Measurements from ENCODE around the gene TMEM255B.
A peak's percentile ranks its signal among the peaks of the same experiment; 100 is the strongest.
"Not testable (repeated sequence)": the region's sequence is repeated elsewhere in the genome, so short reads cannot be mapped to it uniquely, and the experiment has no call there.

The TMEM255B gene

DNA sequence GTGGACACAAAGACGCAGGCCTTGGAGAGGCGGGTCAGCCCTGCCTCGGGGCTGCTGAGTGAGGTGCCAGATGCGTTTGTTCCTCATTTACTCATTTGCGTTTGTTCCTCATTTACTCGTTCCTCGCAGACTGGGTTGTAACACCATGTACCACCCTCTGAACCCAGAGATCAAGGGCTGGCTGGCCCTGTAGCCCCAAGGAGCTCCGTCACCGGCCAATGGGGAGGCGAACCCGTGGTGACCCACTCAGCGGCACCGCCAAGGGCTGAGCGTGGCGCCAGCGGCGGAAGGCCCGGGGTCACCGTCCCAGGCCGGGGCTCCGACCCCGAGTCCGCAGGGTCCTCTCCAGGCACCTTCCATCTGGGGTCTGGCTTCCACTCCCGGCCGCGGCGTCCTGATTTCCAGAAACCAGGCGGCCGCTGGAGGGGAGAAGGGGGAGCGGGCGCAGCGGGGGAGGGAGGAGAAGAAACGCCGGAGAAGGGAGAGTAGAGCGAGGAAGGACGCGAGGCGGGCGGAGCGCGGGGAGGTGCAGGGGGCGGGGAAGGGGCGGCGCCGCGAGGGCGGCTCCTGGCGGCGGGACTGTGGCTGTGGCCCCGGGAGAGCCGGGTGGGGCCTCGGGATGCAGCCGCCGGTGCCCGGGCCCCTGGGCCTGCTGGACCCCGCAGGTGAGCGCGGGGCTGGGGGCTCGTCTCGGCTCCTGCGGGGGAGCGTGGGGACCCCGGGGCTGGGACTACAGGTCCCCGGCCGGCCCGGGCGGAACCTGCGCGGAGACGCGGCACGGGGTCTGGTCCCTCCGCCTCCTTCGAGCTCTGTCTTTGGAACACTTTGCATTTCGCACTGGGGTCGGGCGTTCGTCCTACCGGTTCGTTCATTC is at the start of gene TMEM255B:
Gene TMEM255B, plus strand, starts transcription at position 576 of the 874 bp plus-strand sequence. Its CDS starts 44 bp downstream, at position 620.
- peak; percentile 48 for DNase-seq (ENCODE audit: low read depth)
- no peak for TF ChIP-seq CTCF (IDR thresholded peaks at IDR 0.05; ENCODE audit: insufficient read depth, low read depth, low read length, missing control alignments)
- peak within 1 kb of the TSS; percentile 67 for H3K4me3 ChIP-seq (ENCODE audit: low read depth, low read length)

GRCh38 chr13:113722921-113723320 is 36.1 kb upstream of the TMEM255B start:
- DNase-seq (ENCODE audit: low read depth): no peak
- TF ChIP-seq CTCF (IDR thresholded peaks at IDR 0.05; ENCODE audit: insufficient read depth, low read depth, low read length, missing control alignments): no peak
- H3K4me3 ChIP-seq (ENCODE audit: low read depth, low read length): no peak overlapping the region

- no peak for DNase-seq (ENCODE audit: low read depth)
Measured at GRCh38 chr13:113723410-113724015, 35.5 kb upstream of the TMEM255B start.

DNA sequence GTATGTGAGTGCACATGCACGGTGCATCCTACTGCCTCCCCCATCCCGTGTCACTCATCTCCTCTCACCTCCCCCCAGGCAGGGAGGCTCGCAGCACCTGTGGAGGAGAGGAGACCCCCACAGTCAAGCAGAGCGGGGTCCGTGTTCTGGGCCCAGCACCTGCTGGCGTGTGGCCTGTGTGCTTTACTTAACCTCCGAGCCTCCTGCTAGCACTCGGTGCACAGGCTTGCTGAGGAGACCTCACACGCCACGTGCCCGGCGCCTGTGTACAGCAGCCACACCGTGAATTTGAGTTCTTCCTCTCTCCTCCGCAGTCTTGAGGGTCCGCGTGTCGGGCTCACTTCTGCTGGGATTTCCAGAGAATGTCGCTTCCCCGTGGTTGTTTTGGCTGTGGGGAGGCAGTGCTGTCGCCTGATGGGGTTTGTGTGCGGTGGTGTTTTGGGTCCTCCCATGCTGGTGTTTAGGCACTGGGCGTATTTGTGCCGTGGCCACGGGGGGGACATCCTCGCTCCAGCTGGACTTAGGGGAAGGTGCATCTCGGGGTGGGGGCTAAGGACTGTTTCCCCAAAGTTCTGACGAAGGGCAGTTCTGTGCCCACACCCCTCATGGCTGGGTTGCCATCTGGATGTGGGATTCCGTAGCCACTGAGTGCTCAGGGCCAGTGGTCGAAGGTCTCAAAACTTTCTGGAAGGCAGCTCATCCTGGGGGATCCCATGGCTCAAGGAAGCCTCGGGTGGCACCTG is 34.8 kb upstream of the TMEM255B start:
- no peak overlapping the region for H3K4me3 ChIP-seq (ENCODE audit: low read depth, low read length)
- no peak for DNase-seq (ENCODE audit: low read depth)
- TF ChIP-seq CTCF (IDR thresholded peaks at IDR 0.05; ENCODE audit: insufficient read depth, low read depth, low read length, missing control alignments): no peak

More at GRCh38 chr13:113723410-113724015, 35.5 kb upstream of the TMEM255B start:
- H3K4me3 ChIP-seq (ENCODE audit: low read depth, low read length): no peak overlapping the region
- TF ChIP-seq CTCF (IDR thresholded peaks at IDR 0.05; ENCODE audit: insufficient read depth, low read depth, low read length, missing control alignments): no peak

DNA sequence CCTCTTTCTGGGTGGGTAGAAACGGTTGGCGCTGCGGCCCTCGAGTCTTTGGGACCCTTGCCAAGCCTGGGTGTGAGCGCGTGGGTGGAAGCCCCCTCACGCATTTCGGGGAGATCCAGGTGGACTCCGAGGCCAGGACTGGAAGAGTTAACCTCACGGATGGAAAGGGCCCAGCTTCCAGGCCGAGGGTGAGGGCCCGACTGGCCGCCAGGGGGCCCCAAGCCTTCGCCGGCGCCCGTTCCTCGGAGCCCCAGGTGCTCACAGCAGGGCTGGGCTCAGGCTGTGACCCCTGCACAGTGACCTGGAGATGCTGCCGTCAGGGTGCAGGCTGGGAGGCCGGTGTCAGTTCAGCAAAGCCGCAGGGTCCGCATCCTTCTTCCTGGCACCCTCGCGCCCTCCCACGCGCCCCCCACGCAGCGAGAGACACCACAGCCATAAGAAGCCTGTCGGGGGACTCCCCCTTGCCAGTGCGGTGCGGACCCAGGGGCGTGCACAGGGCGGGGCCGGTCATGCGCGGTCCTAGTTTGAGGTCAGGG is 34.2 kb upstream of the TMEM255B start:
- DNase-seq (ENCODE audit: low read depth): peak; percentile 69
- peak; percentile 74 for TF ChIP-seq CTCF (IDR thresholded peaks at IDR 0.05; ENCODE audit: insufficient read depth, low read depth, low read length, missing control alignments)
- H3K4me3 ChIP-seq (ENCODE audit: low read depth, low read length): peak overlapping the region; percentile 42

GRCh38 chr13:113725329-113726105 is 33.5 kb upstream of the TMEM255B start:
- not testable (repeated sequence) for H3K4me3 ChIP-seq (ENCODE audit: low read depth, low read length); DNase-seq (ENCODE audit: low read depth)

DNA sequence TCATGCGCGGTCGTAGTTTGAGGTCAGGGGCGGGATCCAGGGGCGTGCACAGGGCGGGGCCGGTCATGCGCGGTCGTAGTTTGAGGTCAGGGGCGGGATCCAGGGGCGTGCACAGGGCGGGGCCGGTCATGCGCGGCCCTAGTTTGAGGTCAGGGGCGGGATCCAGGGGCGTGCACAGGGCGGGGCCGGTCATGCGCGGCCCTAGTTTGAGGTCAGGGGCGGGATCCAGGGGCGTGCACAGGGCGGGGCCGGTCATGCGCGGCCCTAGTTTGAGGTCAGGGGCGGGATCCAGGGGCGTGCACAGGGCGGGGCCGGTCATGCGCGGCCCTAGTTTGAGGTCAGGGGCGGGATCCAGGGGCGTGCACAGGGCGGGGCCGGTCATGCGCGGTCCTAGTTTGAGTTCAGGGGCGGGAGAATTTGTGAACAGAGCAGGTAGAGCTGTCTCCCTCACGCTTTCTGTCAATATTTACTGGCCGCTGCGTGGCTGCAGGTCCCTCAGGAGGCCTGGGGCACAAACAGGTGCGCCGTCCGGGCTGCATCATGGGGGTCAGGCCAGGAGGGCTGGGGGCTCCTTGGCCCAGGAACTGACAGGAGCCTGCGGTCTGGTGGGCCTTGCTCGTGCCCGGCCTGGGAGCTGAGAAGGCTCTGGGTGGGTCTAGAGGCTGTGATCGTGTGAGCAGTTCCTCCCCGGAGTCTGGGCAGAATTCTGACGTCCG is 32.8 kb upstream of the TMEM255B start:
- not testable (repeated sequence) for DNase-seq (ENCODE audit: low read depth); H3K4me3 ChIP-seq (ENCODE audit: low read depth, low read length)

All from GM12865 (cell line).